ENCODE measurements around the gene C1orf35.

The C1orf35 gene

GRCh38 chr1:228087771-228088251 lies 15.3 kb downstream of the C1orf35 start:
- intact Hi-C loops (cut with DNase I), result loop anchor here (10.0 kb wide), 1 partner anchor 353 kb away; the partner anchor contains the start of genes JMJD4 and SNAP47
- DNase-seq, result peak in 7 of 42 donors; percentile 2 to 23 (median 9)

- intact Hi-C loops (cut with DNase I), result loop anchor here (2.0 to 10.0 kb wide), 2 partner anchors 17 to 351 kb away; partner anchors contain the start of genes C1orf35, JMJD4 and SNAP47
- peak in 5 of 42 donors; percentile 3 to 40 (median 26) for DNase-seq
These were observed 17.7 kb downstream of the C1orf35 start for GRCh38 chr1:228085287-228085951.

- intact Hi-C loops (cut with DNase I), result loop anchor here (2.0 to 10.0 kb wide), 2 partner anchors 18 to 350 kb away; partner anchors contain the start of genes C1orf35, JMJD4 and SNAP47
- peak in 3 of 42 donors; percentile 1 to 10 (median 2) for DNase-seq
These were observed 18.3 kb downstream of the C1orf35 start for GRCh38 chr1:228084797-228085196.

- peak in 3 of 42 donors; percentile 2 to 29 (median 2) for DNase-seq
- intact Hi-C loops (cut with DNase I), result loop anchor here (2.0 to 10.0 kb wide), 2 partner anchors 18 to 350 kb away; partner anchors contain the start of genes C1orf35, JMJD4 and SNAP47
These were observed 18.8 kb downstream of the C1orf35 start for GRCh38 chr1:228084325-228084724.

GRCh38 chr1:228083871-228084278 lies 19.2 kb downstream of the C1orf35 start:
- peak in 12 of 42 donors; percentile 30 to 54 (median 42) for DNase-seq
- intact Hi-C loops (cut with DNase I), result loop anchor here (2.0 to 10.0 kb wide), 2 partner anchors 19 to 349 kb away; partner anchors contain the start of genes C1orf35, JMJD4 and SNAP47

GRCh38 chr1:228082918-228083870 lies 19.9 kb downstream of the C1orf35 start:
- DNase-seq, result peak in 20 of 42 donors; percentile 32 to 68 (median 46)
- intact Hi-C loops (cut with DNase I), result loop anchor here (10.0 kb wide), 1 partner anchor 348 kb away; the partner anchor contains the start of genes JMJD4 and SNAP47

- DNase-seq, result peak; percentile 71 to 96 (median 91)
- intact Hi-C loops (cut with DNase I), result loop anchor here (10.0 kb wide), 1 partner anchor 348 kb away; the partner anchor contains the start of genes JMJD4 and SNAP47
These were observed 20.8 kb downstream of the C1orf35 start, which contains the start of gene ARF1 for GRCh38 chr1:228082214-228082917. TSS of gene ARF1 (plus strand) at chr1:228082708. CDS start at chr1:228097115, 14,407 bp downstream.

GRCh38 chr1:228081578-228082213 lies 21.4 kb downstream of the C1orf35 start:
- intact Hi-C loops (cut with DNase I), result loop anchor here (10.0 kb wide), 1 partner anchor 347 kb away; the partner anchor contains the start of genes JMJD4 and SNAP47
- DNase-seq, result peak in 6 of 42 donors; percentile 5 to 43 (median 22)

- DNase-seq, result peak in 4 of 42 donors; percentile 6 to 33 (median 19)
- intact Hi-C loops (cut with DNase I), result loop anchor here (10.0 kb wide), 1 partner anchor 346 kb away; the partner anchor contains the start of genes JMJD4 and SNAP47
These were observed 22.0 kb downstream of the C1orf35 start for GRCh38 chr1:228081144-228081543.

- intact Hi-C loops (cut with DNase I), result loop anchor here (10.0 kb wide), 1 partner anchor 345 kb away; the partner anchor contains the start of genes JMJD4 and SNAP47
- DNase-seq, result peak in 11 of 42 donors; percentile 1 to 26 (median 11)
These were observed 23.4 kb downstream of the C1orf35 start for GRCh38 chr1:228079601-228080263.

GRCh38 chr1:228079013-228079412 lies 24.1 kb downstream of the C1orf35 start:
- peak in 6 of 42 donors; percentile 1 to 26 (median 5) for DNase-seq
- intact Hi-C loops (cut with DNase I), result no loop called here

GRCh38 chr1:228077565-228078330 lies 25.4 kb downstream of the C1orf35 start:
- intact Hi-C loops (cut with DNase I), result no loop called here
- peak in 14 of 42 donors; percentile 1 to 30 (median 11) for DNase-seq

- peak in 13 of 42 donors; percentile 3 to 43 (median 10) for DNase-seq
- intact Hi-C loops (cut with DNase I), result no loop called here
These were observed 26.2 kb downstream of the C1orf35 start for GRCh38 chr1:228076796-228077430.

- intact Hi-C loops (cut with DNase I), result no loop called here
- DNase-seq, result peak in 13 of 42 donors; percentile 1 to 33 (median 9)
These were observed 27.3 kb downstream of the C1orf35 start for GRCh38 chr1:228075801-228076271.

Measured in head of caudate nucleus (tissue), 42 donors.